NCI-H510A (cell line): ENCODE measurements around the gene PLD1.
A peak's percentile ranks its signal among the peaks of the same experiment; 100 is the strongest.
"Not testable (repeated sequence)": the region's sequence is repeated elsewhere in the genome, so short reads cannot be mapped to it uniquely, and the experiment has no call there.

Experiments used
- DNase-seq: peaks from one replicate; lab custom pipeline; 2025; lab: John Stamatoyannopoulos, UW

The PLD1 gene

DNA sequence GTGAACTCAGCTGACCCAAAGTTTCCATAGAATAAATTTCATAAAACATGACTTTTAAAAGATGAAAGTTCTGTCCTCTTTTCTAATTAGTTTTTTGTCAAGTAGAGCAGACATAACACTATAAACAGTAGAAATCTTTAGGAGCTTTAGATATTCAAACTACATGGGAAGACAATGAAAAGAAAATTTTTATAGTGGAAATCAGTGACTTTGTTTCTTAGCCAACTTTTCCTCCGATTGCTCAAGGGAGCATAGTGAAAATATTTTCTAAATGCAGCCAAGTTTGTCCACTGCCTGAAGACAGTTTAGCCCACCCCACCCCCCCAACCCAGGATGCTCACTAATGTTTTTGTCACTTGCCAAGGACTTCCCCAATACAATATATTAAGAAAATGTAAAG lies 114.9 kb downstream of the PLD1 start:
- no peak for DNase-seq

DNA sequence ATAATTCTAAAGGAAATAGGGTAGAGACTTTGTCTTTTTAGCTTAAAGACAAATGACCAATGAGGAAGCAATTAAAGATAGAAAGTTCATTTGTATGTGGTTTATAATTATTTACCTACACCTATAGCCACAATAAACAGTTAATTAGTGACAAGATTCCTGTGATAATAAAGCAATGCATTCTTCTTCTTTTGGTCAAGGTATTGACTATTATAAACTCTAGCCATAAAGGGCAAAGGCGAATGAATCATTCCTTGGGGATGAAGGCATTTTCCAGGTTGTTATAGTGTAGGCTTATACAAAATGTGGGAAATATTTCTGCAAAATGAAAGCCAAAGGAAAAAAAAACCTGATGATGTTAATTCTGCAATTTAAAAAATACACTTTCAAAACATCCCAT lies 115.4 kb downstream of the PLD1 start:
- DNase-seq, result no peak

DNA sequence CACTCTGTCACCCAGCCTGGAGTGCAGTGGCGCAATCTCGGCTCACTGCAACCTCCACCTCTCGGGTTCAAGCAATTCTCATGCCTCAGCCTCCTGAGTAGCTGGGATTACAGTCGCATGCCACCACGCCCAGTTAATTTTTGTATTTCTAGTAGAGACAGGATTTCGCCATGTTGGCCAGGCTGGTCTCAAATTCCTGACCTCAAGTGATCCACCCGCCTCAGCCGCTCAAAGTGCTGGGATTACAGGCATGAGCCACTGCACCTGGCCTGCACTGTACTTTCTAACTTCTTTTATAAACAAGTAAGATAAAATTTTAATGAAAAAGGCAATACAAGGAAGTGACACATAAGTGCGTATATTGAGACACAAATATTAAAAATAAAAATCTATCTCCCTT lies 117.7 kb downstream of the PLD1 start:
- not testable (repeated sequence) for DNase-seq

GRCh38 chr3:171691485-171691884 lies 118.8 kb downstream of the PLD1 start:
- DNase-seq, result no peak

DNA sequence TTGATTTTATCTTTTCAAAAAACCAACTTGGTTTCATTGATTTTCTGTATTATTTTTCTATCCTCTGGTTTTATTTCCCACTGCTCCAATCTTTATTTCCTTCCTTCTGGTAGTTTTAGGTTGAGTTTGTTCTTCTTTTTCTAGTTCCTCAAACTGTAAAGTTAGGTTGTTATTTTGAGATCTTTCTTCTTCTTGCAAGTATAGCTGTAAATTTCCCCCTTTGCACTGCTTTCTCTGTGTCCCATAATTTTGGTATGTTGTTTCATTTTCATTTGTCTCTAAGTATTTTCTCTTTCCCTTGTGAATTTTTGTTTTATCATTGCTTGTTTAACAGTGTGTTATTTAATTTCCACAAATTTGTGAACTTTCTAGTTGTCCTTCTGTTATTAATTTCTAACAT lies 120.0 kb downstream of the PLD1 start:
- DNase-seq, result no peak

GRCh38 chr3:171688593-171688992 lies 121.7 kb downstream of the PLD1 start:
- DNase-seq, result no peak

DNA sequence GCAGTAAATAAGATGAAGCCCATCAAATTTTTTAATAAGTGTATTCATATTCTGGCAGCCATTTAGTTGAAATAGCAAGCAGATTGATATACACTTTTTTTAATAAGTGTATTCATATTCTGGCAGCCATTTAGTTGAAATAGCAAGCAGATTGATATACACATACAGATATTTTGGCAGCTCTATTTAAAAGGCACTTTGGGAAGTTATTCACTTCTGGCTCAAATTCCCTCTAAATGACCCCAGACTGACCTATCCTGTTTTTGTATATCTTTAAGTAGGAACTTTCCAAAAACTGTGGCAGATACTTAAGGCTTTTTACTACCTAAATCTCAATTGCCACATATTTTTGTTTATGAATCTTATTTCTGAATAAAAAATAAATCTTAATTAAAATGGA lies 122.3 kb downstream of the PLD1 start:
- DNase-seq, result no peak

DNA sequence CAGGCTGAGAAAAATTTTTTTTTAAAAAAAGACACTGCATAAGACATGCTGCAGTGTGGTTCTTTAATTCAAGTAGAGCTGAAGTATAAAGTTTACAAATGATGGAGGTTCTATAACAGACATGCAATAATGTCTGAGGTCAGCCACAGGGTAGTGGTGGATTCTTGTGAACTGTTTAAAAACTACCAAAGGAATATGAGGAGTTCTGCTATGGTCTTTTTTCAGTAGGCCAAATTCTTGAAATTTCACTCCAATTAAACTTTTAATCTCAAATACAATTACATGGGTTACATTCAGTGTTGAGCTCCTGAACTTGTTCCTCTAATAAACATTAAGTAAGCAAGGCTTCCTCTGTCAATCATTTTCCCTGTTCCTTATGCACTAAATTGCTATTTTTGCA lies 122.7 kb downstream of the PLD1 start:
- DNase-seq, result no peak

DNA sequence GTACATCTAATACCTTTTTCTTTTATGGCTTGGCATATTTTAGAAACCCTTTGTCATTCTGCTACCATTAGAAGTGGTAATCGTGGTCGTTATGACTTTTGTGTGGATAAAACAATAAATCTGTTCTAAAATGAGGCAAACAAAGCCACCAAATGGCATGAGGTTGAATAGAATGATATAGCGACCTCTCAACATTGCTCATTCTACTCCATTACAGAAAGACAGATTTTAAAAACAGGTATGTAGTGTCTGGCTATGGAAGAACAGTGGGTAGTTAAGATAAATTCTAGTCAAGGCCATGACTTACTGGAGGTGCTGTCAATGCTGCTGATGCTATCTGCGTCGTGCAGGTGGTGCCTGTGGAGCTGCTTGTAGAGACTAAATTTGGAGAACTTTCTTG lies 123.2 kb downstream of the PLD1 start:
- no peak for DNase-seq

- DNase-seq, result no peak
Measured at GRCh38 chr3:171685116-171685895, 125.0 kb downstream of the PLD1 start.

- DNase-seq, result no peak
Measured at GRCh38 chr3:171684221-171684620, 126.1 kb downstream of the PLD1 start.

GRCh38 chr3:171682743-171683142 lies 127.5 kb downstream of the PLD1 start:
- DNase-seq, result no peak

DNA sequence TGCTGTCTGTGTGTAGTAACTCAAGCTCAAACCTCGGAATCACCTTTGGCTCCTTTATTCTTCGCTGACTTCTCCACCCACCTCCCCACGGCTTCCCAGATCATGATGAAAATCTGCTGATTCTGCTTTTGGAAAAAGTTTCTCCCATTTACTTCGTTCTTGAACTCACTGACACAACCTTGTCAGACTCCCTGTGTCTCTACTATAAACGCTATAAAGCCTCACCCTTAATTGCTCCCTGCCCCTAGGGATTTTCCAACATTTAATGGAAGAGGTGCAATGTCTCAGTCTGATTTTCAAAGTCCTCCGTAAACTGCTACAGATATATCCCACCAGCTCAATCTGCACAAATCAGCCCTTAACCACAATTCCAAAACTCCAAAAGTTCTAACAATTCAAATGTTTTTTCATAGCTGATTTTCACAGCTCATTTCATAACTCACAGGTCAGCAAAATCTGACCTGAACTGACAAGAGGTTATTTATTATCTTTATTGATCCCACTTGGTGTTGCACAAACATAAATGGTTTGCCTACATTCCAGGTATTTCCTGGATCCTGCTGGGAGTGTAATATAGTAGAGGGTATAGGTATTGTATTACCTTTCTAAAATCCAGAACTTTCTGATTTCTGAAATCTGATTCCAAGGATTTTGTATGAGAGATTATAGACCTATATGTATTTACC lies 129.4 kb downstream of the PLD1 start:
- no peak for DNase-seq

GRCh38 chr3:171678971-171679492 lies 131.3 kb downstream of the PLD1 start:
- DNase-seq, result peak; percentile 3

- no peak for DNase-seq
Measured at GRCh38 chr3:171677706-171678105, 132.6 kb downstream of the PLD1 start.

DNA sequence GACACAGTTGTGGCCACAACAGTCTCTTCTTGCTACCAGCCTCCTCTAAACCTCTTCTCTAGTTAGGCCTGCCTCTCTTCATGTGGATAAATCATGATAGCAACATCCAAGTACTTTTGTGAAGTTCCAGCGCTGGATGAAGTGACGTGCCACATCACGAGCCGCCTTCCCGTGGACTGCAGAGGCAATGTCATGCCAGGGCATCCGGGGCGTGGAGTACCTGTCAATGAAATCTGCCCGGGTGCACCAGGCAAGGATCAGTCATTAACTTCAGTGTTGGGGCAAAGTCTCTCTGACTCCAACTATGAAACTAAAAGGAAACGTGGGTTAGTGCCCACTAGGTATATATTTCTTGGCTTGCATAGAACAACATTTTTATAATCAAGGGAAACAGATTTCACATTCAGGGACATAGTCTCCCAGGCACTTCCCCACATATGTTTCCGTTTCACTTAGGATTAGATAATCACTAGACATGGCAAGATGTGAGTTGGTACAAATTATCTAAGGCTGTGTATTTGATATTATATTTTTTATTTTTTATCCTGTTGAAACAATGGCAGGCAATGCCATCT lies 133.6 kb downstream of the PLD1 start:
- no peak for DNase-seq

DNA sequence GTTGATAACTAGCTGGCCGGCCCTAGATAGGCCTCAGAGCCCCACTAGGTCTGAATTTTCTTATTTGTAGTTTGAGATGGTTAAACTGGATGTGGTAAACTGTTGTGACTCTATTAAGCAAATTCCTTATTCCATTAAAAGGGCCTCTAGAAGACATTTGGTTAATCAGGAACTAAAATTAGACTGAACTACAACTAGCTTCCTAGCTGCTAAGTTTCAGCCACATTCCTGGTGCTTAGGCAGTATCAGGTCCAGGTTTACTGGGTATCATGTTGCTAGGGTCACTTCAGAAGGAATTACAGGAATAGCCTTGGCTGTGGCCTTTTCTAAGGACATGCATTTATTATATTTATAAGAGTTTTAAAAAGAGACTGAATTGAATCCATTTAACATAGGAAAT lies 136.3 kb downstream of the PLD1 start:
- no peak for DNase-seq

DNA sequence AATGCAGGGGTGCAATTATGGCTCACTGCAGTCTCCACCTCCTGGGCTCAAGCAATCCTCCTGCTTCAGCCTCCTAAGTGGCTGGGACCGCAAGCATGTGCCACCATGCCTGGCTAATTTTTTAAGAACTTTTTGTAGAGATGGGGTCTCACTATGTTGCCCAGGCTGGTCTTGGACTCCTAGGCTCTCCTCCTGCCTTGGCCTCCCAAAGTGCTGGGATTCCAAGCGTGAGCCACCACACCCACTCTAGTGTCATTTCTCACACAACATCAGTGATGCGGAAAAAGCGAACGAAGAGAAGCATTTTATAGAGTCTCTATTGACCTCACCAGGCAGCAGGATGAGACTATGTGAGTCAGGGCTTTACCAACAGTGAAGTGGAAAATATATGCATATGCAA lies 137.7 kb downstream of the PLD1 start:
- no peak for DNase-seq

- no peak for DNase-seq
Measured at GRCh38 chr3:171672124-171672523, 138.2 kb downstream of the PLD1 start.

DNA sequence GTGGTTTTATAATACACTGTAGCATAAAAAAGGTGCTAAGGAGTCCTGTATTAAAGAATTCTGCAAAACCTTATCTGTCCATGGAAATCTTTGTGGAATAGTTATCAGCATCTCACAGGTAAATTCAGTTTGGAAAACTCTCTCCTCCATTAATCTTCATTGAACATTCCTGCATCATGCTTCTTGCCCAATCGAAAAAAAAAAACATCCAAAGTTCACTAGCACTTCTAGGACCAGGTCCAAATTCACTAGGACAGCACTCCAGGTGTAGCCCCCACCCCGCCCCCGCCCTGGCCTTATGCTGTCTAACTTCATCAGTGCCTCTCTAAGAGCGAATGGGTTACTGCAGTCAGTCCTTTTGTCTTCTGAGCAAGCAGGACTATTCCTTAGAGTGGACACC lies 138.6 kb downstream of the PLD1 start:
- DNase-seq, result no peak

DNA sequence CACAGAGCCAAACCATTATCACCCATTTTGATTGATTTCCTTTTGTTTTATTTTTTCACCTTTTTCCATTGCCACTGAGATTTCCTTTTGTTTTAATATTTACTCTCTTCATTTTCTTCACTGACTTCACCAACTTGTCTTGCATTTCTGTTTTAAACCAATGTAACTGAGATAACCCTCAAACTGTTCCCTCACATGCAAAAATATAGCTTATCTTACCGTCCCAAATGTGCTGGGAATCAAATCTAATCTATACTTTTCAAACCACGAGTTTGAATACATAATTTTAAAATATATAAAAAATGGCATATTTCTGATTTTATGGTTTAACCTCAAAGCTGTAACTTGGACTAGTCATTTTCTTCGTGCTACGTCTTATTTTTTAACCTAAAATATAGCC lies 143.8 kb downstream of the PLD1 start:
- DNase-seq, result no peak

GRCh38 chr3:171663805-171664204 lies 146.5 kb downstream of the PLD1 start:
- DNase-seq, result no peak

GRCh38 chr3:171661484-171661883 lies 148.8 kb downstream of the PLD1 start:
- DNase-seq, result no peak
